GM15510 (cell line): Measurements from ENCODE around the gene NLRC3.

ENCODE experiments used
- POLR2A ChIP-seq: IDR thresholded peaks from 3 replicates; pipeline ENCODE4 v1.6.1; 2011; ENCODE audit warnings: borderline replicate concordance; ENCODE audit not compliant: insufficient read length; ENCODE audit errors: extremely low read depth

Gene NLRC3

DNA sequence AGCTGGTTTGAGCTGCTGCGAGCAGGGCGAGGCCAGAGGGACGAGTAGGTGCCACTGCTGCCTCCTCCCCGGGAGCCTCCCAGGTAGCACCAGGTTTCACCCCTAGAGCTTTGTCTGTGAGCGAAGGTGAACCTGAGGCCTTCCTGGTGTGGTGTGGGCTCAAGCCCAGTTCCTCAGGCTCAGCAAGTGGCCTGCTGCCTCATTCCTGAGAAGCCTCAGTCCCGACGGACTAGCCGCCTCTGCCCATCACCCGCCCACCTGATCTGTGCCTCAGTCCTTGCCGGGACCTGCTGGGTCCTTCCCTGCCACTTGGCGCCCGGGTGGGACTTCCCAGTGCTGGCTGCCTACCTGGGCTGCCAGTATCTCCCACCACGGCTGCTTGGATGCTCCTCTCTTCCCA lies 1.7 kb downstream of the NLRC3 start:
- no peak for TF ChIP-seq POLR2A

GRCh38 chr16:3574195-3574594 lies 3.0 kb downstream of the NLRC3 start:
- no peak for TF ChIP-seq POLR2A

DNA sequence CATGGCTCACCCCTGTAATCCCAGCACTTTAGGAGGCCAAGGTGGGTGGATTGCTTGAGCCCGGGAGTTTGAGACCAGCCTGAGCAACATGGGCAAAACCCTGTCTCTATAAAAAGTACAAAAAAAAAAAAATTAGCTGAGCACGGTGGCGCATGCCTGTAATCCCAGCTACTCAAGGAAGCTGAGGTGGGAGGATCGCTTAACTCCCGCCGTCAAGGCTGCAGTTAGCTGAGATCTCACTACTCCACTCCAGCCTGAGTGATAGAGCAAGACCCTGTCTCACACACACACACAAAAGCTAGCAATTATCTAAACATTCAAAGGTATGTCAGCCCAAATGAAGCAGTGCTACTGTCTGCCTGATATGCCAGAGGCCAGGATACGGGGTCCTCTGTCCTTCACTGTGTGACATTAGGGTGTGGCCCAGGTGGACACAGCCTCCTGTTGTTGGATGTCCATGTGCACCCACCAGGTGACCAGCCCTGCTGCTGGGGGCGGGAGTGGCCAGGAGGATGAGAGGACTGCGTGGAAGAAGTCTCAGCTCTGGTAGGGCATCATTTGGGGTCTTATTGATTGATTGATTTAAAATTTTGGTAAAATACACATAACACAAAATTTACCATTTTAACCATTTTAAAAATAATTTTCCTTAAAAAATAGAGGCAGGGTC lies 3.9 kb downstream of the NLRC3 start:
- TF ChIP-seq POLR2A: no peak

DNA sequence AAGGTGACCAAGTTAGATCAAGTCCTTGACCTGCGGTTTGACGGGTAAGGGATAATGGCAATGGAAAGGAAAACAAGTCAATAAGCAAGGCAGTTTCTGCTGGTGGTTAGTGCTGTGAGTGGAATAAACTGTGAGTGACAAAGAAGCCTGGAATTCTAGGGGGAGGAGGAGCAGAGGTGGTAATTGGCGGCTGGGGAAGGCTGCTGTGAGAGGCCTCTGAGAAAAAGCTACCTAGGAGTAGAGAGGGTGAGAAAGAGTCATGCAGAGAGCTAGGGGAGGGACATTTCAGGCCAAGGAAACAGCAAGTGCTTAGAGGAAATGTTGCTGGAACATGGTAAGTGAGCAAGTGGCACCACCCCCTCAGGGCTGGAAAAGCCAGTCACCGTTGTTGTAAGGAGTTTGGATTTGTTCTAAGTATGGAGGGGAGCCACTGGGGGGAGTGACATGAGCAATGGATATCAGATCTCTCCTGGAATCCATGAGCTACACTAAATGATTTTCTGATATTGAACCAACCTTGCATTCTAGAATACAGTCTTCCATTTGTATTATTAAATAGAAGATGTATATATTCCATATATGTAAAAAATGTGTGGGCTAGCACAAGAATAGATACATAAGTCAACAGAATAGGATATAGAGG lies 6.7 kb downstream of the NLRC3 start:
- TF ChIP-seq POLR2A: no peak

DNA sequence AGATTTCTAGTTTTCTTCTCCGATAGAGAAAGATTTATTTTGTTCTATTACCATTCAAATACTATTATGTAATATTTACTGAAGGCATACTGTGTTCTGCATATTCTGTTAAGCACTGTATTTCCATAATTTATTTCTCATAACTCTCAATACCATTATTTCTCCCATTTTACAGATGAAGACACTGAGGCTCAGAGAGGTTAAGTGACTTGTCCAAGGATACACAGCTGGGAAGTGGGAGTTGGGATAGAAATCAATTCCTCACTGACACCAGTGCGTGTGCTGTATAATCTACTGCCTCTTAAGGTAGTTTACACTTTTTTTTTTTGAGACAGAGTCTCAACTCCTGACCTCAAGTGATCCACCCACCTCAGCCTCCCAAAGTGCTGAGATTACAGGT lies 7.4 kb downstream of the NLRC3 start:
- TF ChIP-seq POLR2A: no peak

DNA sequence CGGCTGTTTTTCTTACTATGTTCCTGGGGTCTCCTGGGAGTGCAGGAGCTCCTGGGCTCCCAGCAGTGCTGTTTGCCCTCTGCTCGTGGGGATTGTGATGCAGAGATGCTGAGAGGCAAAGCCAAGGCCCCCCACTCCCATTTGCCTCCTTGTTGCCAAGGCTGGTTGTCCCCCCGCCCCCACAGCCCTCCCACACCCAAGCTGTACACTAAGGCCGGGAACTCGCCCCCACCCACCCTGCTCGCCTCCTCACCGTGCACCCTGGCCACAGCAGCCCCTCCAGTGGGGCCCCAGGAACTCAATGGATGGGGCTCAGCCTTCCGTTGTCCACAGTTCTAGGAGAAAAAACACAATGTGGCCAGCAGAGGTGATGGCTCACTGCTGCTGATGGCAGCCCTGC lies 10.2 kb downstream of the NLRC3 start:
- no peak for TF ChIP-seq POLR2A

- TF ChIP-seq POLR2A: no peak
Measured at GRCh38 chr16:3564889-3565141, 12.4 kb downstream of the NLRC3 start.

GRCh38 chr16:3564130-3564888 lies 12.9 kb downstream of the NLRC3 start:
- TF ChIP-seq POLR2A: no peak

- no peak for TF ChIP-seq POLR2A
Measured at GRCh38 chr16:3562914-3563480, 14.2 kb downstream of the NLRC3 start.

DNA sequence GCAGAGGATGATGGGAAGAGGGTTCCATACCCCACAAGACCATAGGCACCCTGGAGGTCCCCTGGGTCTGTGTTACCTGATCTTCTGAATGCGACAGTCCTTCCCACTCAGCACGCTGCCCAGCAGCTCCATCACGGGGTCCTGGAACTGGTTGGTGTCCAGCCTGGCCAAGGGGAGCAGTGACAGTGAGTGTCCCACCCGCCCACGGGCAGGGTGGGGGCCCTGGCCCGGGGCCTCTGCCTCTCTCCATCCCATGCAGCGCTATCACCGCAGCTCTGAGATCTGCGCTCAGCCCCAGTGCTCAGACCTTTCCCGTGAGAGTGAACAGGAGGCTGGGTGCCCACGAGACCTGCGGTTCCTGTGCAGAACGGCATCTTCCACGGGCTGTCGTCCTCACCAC lies 15.6 kb downstream of the NLRC3 start:
- no peak for TF ChIP-seq POLR2A

- no peak for TF ChIP-seq POLR2A
Measured at GRCh38 chr16:3554351-3554928, 22.8 kb downstream of the NLRC3 start.

- TF ChIP-seq POLR2A: no peak
Measured at GRCh38 chr16:3553138-3553923, 23.9 kb downstream of the NLRC3 start.

DNA sequence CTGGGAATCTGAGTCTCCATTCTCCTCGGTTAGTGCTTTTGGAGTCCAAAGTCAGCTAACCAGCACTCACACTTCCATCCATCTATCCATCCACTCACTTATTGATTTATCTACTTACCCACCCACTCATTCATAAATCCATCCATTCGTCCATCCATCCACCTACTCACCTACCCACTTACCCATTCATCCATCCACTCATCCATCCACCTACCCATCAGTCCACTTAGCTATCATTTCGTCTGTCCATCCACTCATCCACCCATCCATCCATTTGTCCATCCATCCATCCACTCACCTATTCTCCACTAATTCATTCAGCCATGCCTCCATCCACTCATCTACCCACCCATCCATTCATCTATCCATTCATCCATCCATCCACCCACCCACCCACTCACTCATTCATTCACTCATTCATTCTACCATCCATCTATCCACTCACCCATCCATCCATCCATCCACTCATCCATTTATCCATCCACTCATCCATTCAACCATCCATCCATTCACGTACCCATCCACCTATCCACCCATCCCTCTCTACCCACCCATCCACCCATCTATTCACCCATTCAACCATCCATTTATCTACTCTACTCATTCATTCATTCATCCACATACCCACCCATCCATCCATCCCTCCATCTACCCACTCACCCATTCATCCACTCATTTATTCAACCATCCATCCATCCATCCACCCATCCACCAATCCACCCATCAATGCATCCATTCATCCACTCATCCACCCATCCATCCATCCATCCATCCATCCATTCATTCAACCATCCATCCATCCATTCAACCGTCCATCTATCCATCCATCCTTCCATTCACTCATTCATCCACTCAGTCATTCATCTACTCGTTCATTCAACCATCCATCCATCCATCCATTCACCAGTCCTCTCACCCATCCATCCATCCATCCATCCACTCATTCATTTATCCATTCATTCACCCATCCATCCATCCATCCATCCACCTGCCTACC lies 26.1 kb downstream of the NLRC3 start:
- no peak for TF ChIP-seq POLR2A

DNA sequence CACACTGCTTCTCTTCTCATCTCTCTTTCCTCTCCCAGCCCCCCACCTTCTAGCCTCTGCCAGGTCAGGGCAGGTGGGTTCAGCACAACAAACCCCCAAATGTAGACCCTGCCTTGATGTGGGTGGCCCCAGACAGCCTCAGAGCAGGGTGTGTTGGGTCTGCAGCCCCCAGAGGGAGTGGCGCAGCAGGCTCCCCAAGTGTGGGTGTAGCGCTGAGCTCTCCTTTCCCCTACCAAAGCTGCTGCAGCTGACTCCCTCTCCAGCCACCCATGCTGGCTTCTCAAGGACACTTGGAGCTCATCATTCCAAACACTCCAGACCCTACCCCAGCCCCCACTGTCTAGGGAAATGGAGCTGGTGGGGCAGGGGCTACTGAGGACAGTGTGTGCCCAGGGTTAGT lies 27.3 kb downstream of the NLRC3 start:
- TF ChIP-seq POLR2A: no peak

- no peak for TF ChIP-seq POLR2A
Measured at GRCh38 chr16:3548859-3549258, 28.3 kb downstream of the NLRC3 start.
